Measurements from ENCODE around the gene EAPP. TPM values are rescaled to one million over a fixed set of nuclear protein-coding genes. Genes with fewer than 3 reads are reported as not detected.

The EAPP gene
- total and polyA plus RNA-seq, 2 of the 4 experiments (the other 2 are of a cell fraction): 29.9 to 32.3 TPM

GRCh38 chr14:34496007-34496678 lies 43.4 kb downstream of the EAPP start:
- no peak overlapping the region for H2AFZ ChIP-seq (replicated peaks; ENCODE audit: low read length, poor library complexity)

More at GRCh38 chr14:34496007-34496678, 43.4 kb downstream of the EAPP start:
- intact Hi-C loops (cut with micrococcal nuclease) (loop anchor here (5.0 to 10.0 kb wide), 2 partner anchors 41 to 131 kb away; partner anchors contain the start of gene EAPP), dilution Hi-C loops (cut with HindIII; ENCODE audit: low sequenced_read_pairs, unreplicated experiment) (no loop called here), in situ Hi-C loops (cut with MboI; ENCODE audit: low sequenced_read_pairs) (loop anchor here (5.0 kb wide), 1 partner anchor 34 kb away; the partner anchor contains the start of gene SPTSSA)
- ATAC-seq (ENCODE audit: low read depth) (no peak), DNase-seq (no peak)
- Histone ChIP-seq H3K9me3 (ENCODE audit: control insufficient read depth, insufficient read depth, low read length) (no peaks in the 10 kb centered on the region), H2BK20ac (ENCODE audit: low read depth, low read length) (peak overlapping the region; percentile 90), H4K5ac (ENCODE audit: low read depth, low read length) (peak overlapping the region; percentile 58), H3K27ac (ENCODE audit: insufficient read depth, low read length) (peak overlapping the region; percentile 65), H3K36me3 (ENCODE audit: control insufficient read depth, insufficient read depth, low read length) (no peaks in the 10 kb centered on the region), H3K4me3 (ENCODE audit: insufficient read depth, low read depth, low read length) (no peak overlapping the region), H3K56ac (ENCODE audit: extremely low read depth, insufficient read depth, low read length) (no peak overlapping the region), H2AK9ac (replicated peaks; ENCODE audit: low read depth, low read length, poor library complexity) (no peak overlapping the region), H4K20me1 (ENCODE audit: insufficient read depth, low read length) (no peaks in the 10 kb centered on the region), H3K18ac (ENCODE audit: low read depth, low read length) (peak overlapping the region; percentile 66), H3K14ac (replicated peaks; ENCODE audit: low read depth, low read length) (peak overlapping the region; percentile 67; the same call in 1 of the 2 replicates), H2BK15ac (ENCODE audit: low read depth, low read length) (peak overlapping the region; percentile 43; the same call in 1 of the 3 replicates), H2BK120ac (ENCODE audit: low read depth, low read length) (peak overlapping the region; percentile 95), H3K9ac (ENCODE audit: low read depth, low read length) (no peak overlapping the region), H3K79me1 (ENCODE audit: low read depth in 1 of 2, low read length in 2 of 2) (no peaks in the 10 kb centered on the region), H2AK5ac (ENCODE audit: low read depth, low read length) (peak overlapping the region; percentile 62), H3K23ac (ENCODE audit: low read depth, low read length) (peak overlapping the region; percentile 40; the same call in 1 of the 2 replicates), H4K91ac (ENCODE audit: insufficient read depth, low read depth, low read length) (peak overlapping the region; percentile 75; the same call in 1 of the 2 replicates), H3K27me3 (ENCODE audit: control insufficient read depth, insufficient read depth, low read length) (no peaks in the 10 kb centered on the region), H2BK5ac (ENCODE audit: low read depth, low read length, poor library complexity, severe bottlenecking) (peak overlapping the region; percentile 83), H4K8ac (ENCODE audit: low read depth in 2 of 2, low read length in 2 of 2) (peak overlapping the region; percentile 53 to 91), H3K4ac (ENCODE audit: low read depth, low read length) (peak overlapping the region; percentile 90), H3K4me2 (ENCODE audit: low read depth, low read length) (no peak overlapping the region), H3K9me1 (ENCODE audit: insufficient read depth, low read length) (peaks cover 3% of the 10 kb centered on the region; the same call in 1 of the 2 replicates), H3K4me1 (ENCODE audit: control insufficient read depth, insufficient read depth, low read length) (peaks cover 13% of the 10 kb centered on the region)
- WGBS, 2 experiments (ENCODE audit: extremely low coverage in 2 of 2, insufficient read length in 1 of 2): 94% methylated on average over 6 of the region's 11 CpGs; no CpG with 5 or more reads in 1 of the 2 experiments
- TF ChIP-seq MAFK (IDR thresholded peaks at IDR 0.05; ENCODE audit: low read depth, low read length): no peak
- no peak for TF ChIP-seq RCOR1 (IDR thresholded peaks at IDR 0.05; ENCODE audit: insufficient replicate concordance, low read length)
- TF ChIP-seq SMC3 (IDR thresholded peaks at IDR 0.05; ENCODE audit: low read depth, low read length): no peak
- TF ChIP-seq ELK1 (IDR thresholded peaks at IDR 0.05; ENCODE audit: borderline replicate concordance, low read depth, low read length): no peak
- TF ChIP-seq BHLHE40 (IDR thresholded peaks at IDR 0.05; ENCODE audit: low read depth, low read length): no peak
- TF ChIP-seq RFX5 (IDR thresholded peaks at IDR 0.05; ENCODE audit: low read depth, low read length): no peak
- no peak for TF ChIP-seq NFE2L2 (IDR thresholded peaks at IDR 0.05; ENCODE audit: low read depth, low read length)
- no peak for TF ChIP-seq MXI1 (IDR thresholded peaks at IDR 0.05; ENCODE audit: borderline replicate concordance, low read depth, low read length)
- no peak for TF ChIP-seq RAD21 (IDR thresholded peaks at IDR 0.05; ENCODE audit: low read length)
- TF ChIP-seq CHD1 (IDR thresholded peaks at IDR 0.05; ENCODE audit: low read depth, low read length): no peak
- TF ChIP-seq FOS (IDR thresholded peaks at IDR 0.05; ENCODE audit: low read depth, low read length): no peak
- TF ChIP-seq MAZ (IDR thresholded peaks at IDR 0.05; ENCODE audit: borderline replicate concordance, low read depth, low read length): no peak
- TF ChIP-seq USF2 (IDR thresholded peaks at IDR 0.05; ENCODE audit: low read depth, low read length): no peak
- CTCF ChIA-PET: interaction anchor here (0.7 to 0.8 kb wide), 2 partner anchors 42 to 173 kb away, joined by 3 to 4 read pairs; no protein-coding TSS in a partner anchor
- BruUV-seq (replicated peaks): no TSS peak
- POLR2A ChIA-PET (ENCODE audit: unreplicated experiment): interaction anchor here (0.6 kb wide), 1 partner anchor 18 kb away, joined by 19 read pairs; no protein-coding TSS in a partner anchor

All from IMR-90 (cell line).